Measurements from ENCODE around the gene RNASE7. TPM values are rescaled to one million over a fixed set of nuclear protein-coding genes. Genes with fewer than 3 reads are reported as not detected.
A peak's percentile ranks its signal among the peaks of the same experiment; 100 is the strongest.

Gene RNASE7
- total RNA-seq, 1 experiment from 2014 or later, result not detected

DNA sequence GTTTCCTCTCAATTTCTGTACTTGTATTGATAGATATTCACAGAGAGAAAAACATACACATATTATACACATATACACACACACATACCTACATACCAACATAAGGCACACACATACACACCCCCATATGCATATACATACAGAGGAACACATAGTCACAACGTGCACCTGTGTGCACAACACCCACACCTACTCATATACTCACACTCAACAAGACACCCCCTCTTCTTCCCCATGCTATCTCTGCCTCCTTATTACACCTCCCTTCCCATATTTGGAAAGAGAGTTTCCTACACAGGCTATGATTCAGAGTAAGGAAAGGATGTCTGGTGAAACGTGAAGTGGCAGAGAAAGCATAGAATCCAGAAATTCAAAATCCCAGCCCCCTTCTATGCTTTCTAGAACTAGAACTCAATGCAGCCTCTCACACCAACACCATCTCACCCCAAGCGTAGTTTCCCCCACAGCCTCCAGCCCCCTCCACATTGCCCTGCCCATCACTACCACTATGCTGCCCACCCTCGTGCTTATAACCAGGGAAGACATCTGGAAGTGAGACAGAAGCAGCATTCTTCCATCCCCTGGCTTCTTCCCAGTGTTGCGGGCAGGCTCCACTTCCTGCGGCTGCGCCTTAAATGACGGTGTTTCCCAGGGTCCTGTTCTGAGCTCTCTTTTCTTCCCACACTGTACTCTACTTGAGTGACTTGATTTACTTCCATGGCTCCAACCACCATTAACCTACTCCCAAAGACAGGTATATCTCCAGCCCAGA, 17.9 kb downstream of the RNASE7 start:
- no peak for DNase-seq (ENCODE audit: low spot score)
- in situ Hi-C loops (cut with HindIII; ENCODE audit: low sequenced_read_pairs), result no loop called here

DNA sequence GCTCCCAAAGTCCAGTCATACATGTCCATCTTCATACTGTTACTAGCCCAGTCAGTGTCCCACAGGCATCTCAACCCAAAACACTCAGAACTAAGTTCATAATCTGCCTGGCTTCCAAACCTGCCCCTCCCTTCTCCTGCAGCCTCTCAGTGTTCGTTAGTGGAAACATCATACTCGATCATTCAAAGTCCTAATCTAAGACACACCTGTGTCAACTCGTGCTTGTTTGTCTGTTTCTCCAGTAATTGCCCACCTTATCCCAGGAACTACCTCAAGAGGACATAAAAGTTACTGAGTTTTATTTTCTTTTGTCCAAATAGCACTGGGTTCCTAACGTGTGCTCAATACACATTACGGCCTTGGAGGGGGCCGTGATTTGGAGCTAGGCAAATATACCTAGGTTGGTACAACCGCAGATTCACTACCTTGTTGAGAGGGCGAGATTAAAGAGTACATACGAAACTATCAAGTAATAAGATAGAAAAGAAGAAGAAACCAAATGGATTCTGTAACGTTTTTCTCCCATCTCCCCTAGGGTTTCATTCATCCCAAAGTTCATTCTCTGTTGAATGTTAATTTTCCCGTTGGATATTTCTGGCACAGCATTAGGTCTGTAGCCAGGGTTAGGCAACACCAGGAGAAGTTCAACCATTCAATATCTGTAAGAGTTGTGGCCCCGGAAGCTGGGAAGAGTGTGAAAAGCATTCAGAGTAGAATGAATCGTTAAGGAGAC, 18.6 kb downstream of the RNASE7 start:
- in situ Hi-C loops (cut with HindIII; ENCODE audit: low sequenced_read_pairs), result no loop called here
- DNase-seq (ENCODE audit: low spot score), result no peak

DNA sequence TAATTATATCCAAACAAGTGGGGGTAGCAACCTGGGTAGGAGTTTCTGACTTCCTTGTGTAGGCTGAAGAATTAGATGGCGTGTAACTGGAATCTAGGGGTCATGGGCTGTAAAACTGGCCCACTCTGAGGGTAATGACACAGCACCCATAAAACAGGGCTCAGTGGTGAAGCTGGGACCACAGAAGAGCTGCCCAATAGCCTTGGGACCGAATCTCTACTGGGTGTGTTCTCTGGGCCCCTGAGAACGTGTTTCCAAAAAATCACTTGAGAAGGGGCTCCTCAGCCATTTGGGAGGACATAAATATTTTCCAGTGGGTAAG, 19.1 kb downstream of the RNASE7 start:
- in situ Hi-C loops (cut with HindIII; ENCODE audit: low sequenced_read_pairs), result no loop called here
- DNase-seq (ENCODE audit: low spot score), result no peak

DNA sequence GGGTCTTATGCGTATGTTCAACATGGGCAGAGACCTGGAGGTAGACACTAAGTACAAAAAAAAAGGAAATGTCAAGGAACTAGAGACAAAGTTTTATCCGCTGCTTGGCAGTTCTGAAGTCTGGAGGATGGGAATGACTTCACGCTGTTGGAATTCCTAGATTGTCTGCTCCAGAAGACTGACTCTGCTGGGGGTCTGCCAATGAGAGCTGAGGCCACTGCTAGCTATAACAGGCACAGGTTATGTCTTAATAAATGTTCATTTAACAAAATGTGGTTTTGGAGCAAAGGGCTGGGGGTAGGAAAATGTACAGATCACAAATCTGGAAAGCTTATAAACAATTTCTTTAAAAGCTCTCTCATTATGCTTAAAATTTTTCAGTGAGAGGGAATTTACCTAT, 21.3 kb downstream of the RNASE7 start:
- in situ Hi-C loops (cut with HindIII; ENCODE audit: low sequenced_read_pairs), result no loop called here
- no peak for DNase-seq (ENCODE audit: low spot score)

DNA sequence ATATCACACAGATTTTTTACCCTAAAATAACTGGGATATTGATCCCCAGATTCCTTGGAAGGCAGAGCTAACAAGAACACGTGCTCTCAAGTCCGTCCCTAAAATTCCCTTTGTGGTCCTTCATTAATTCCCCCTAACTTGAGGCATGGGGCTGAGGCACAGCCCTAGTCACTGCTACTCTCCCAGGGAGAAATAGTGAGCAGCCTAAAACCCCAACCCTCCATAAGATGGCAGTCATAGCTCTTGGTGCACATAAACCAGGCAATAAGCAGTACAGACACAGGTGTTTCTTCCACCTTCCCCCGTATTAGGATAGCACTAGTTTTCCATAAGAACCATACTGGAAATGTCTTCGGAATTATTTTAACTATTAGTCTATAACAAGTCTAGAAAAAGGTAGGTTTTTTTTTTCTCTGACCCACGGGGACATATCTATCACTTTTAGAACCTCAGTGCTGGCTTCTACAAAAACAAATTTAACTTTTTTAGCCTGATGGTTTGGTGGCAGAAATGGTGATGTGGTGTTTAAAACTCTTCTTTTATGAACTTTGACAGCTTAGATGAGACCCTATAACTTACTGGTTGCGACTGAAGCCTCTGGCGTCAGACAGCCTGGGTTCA, 24.8 kb downstream of the RNASE7 start:
- DNase-seq (ENCODE audit: low spot score), result peak; percentile 27
- in situ Hi-C loops (cut with HindIII; ENCODE audit: low sequenced_read_pairs), result no loop called here

DNA sequence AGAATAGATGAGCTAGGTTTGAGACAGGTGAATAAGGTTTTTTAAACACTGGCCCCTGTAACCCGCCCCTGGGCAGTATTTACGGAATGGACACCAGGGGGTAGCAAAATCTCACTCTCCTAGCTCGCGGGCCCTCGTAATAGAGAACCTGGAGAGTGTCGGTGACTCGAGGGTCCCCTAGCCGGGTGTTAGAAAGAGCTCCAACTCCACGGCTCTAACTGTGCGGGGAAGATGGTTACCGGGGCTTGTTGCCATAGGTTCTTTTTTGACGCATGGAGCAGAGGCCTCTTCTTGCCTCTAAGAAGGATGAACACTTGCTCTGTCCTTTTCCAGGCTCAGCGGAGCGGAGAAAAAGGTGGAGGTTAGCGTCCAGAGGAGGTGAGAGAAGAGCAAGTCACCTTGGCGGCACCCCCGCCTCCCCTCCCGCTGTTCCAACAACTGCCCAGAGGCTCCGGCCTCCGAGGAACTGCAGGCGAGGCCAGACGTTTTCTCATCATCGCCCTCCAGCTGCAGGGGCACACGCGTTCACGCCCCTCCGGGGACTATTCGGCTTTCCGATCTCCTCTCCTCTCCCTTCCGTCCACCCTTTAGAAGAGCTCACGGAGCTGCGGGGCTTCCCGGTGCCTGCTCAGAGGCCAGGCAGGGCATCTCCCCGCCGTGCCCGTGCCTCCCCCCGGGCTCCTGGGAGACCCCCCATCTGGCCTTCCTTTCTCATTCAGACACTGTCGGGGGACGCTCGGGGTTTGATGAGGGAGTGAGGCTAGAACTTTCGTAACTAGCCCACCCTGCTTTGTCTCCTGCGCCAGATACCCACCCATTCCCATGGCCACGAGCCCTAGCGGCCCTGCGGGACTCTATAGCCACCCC, 26.6 kb downstream of the RNASE7 start:
- DNase-seq (ENCODE audit: low spot score), result peak; percentile 83
- in situ Hi-C loops (cut with HindIII; ENCODE audit: low sequenced_read_pairs), result no loop called here

GRCh38 chr14:21069388-21070082, 27.4 kb downstream of the RNASE7 start:
- peak; percentile 62 for DNase-seq (ENCODE audit: low spot score)

DNA sequence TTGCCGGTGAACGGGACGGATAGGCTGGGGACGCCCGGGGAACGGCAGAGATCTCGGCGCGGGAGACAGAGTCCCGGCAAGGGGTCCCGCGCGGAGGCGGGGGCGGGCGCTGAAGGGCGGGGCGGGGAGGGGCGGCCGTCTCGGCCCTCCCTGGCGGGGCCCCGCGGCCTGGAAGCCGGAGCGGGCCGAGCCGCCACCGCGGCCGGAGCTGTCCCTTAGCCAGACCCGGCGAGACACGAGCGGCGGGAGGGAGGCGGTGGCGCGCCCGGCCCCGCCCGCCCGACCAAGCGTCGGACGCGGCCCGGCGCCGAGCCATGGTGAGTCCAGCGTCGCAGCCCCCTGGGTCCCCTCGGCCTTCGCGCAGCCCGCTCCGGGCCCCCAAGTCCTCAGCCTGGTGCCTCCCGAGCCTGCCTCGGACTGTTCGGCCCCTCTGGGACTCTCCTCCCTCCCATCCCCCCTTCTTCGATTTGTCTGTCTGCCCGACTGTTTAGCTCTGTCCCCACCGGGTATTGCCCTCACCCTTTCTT, 28.0 kb downstream of the RNASE7 start, which contains the start of gene ARHGEF40:
Gene ARHGEF40, plus strand, starts transcription at position 222 of the 527 bp plus-strand sequence. Its CDS starts 93 bp downstream, at position 315.
- DNase-seq (ENCODE audit: low spot score), result peak; percentile 79
- in situ Hi-C loops (cut with HindIII; ENCODE audit: low sequenced_read_pairs), result no loop called here

More at GRCh38 chr14:21069388-21070082, 27.4 kb downstream of the RNASE7 start:
- in situ Hi-C loops (cut with HindIII; ENCODE audit: low sequenced_read_pairs), result no loop called here

- in situ Hi-C loops (cut with HindIII; ENCODE audit: low sequenced_read_pairs), result no loop called here
- DNase-seq (ENCODE audit: low spot score), result peak; percentile 51
Measured at GRCh38 chr14:21070610-21071224, 28.6 kb downstream of the RNASE7 start.

DNA sequence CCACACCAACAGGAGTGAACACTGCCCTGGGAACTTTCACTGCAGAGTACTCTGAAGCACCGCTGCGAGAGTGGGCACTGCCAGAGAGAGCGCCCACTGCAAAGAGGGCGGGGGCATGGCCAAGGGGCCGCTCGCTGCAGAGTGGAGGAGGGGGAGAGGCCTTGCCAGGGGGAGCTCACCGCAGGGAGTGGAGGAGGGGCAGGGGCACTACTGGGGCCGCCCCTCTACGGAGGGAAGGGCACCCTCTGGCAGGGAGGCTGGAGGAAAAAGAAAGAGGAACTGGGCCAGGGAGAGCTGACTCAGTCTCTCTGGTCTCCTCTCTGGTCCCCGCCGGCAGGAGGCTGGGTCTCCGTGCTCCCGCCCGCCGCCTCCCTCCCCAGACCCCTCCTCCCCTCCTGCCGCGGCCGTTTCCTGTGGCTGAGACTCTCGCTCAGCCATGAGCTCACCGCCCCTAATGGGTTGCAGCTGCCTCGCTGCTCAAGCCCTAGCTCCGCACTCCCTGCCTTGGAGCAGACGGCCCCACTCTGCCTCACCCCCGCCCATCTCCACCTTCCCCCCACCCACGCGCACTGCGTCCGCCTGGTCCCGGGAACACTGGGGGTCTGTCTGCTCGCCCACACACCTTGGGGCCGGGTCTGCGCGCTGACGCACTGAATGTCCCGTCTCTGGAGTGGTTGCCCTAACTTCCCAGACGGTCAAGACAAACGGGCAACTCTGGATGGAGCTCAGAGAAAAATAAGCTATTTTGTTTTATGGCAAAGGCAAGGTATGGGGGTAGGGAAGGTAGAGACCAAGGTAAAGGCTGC, 29.3 kb downstream of the RNASE7 start:
- DNase-seq (ENCODE audit: low spot score), result peak; percentile 59
- in situ Hi-C loops (cut with HindIII; ENCODE audit: low sequenced_read_pairs), result no loop called here

DNA sequence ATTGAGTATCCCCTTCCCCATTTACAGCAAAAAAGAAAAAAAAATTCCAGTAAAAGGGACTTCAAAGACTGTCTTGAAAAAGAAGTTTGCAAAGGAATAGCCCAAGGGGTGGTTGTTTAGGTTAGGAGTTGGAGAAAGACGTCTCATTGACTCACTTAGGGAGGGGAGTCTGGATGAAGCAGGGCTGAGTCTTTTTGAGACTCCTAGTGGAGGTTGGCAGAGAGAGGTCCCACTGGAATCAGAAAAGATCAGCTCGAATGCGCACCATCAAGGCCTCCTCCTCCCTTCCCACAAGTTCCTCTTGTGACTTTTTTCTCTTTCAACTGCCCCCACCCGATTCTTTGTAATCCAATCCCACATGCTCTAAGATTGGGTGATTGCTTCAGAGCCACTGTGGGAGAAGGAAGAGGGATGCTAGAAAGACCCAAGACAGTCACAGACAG, 29.9 kb downstream of the RNASE7 start:
- peak; percentile 20 for DNase-seq (ENCODE audit: low spot score)
- in situ Hi-C loops (cut with HindIII; ENCODE audit: low sequenced_read_pairs), result no loop called here

GRCh38 chr14:21072781-21073339, 30.7 kb downstream of the RNASE7 start:
- DNase-seq (ENCODE audit: low spot score), result peak; percentile 28
- in situ Hi-C loops (cut with HindIII; ENCODE audit: low sequenced_read_pairs), result no loop called here

DNA sequence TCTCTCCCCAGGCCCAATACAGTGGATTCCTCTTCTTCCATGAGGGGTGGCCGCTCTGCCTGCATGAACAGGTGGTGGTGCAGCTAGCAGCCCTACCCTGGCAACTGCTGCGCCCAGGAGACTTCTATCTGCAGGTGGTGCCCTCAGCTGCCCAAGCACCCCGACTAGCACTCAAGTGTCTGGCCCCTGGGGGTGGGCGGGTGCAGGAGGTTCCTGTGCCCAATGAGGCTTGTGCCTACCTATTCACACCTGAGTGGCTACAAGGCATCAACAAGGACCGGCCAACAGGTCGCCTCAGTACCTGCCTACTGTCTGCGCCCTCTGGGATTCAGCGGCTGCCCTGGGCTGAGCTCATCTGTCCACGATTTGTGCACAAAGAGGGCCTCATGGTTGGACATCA, 31.8 kb downstream of the RNASE7 start:
- DNase-seq (ENCODE audit: low spot score), result no peak
- in situ Hi-C loops (cut with HindIII; ENCODE audit: low sequenced_read_pairs), result no loop called here

DNA sequence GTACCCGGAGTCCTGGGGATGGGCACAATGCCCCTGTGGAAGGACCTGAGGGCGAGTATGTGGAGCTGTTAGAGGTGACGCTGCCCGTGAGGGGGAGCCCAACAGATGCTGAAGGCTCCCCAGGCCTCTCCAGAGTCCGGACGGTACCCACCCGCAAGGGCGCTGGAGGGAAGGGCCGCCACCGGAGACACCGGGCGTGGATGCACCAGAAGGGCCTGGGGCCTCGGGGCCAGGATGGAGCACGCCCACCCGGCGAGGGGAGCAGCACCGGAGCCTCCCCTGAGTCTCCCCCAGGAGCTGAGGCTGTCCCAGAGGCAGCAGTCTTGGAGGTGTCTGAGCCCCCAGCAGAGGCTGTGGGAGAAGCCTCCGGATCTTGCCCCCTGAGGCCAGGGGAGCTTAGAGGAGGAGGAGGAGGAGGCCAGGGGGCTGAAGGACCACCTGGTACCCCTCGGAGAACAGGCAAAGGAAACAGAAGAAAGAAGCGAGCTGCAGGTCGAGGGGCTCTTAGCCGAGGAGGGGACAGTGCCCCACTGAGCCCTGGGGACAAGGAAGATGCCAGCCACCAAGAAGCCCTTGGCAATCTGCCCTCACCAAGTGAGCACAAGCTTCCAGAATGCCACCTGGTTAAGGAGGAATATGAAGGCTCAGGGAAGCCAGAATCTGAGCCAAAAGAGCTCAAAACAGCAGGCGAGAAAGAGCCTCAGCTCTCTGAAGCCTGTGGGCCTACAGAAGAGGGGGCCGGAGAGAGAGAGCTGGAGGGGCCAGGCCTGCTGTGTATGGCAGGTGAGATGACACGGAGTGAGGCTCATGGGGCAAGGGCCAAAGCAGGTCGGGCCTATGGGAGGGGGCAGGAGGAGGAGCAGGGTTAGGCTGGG, 32.5 kb downstream of the RNASE7 start:
- peak; percentile 78 for DNase-seq (ENCODE audit: low spot score)
- in situ Hi-C loops (cut with HindIII; ENCODE audit: low sequenced_read_pairs), result no loop called here

GRCh38 chr14:21075719-21076437, 33.7 kb downstream of the RNASE7 start:
- in situ Hi-C loops (cut with HindIII; ENCODE audit: low sequenced_read_pairs), result no loop called here
- no peak for DNase-seq (ENCODE audit: low spot score)

Data from G401 (cell line).